HG03139 (cell line): ENCODE results near the gene ZNF280A.
A peak's percentile ranks its signal among the peaks of the same experiment; 100 is the strongest.
"Not testable (repeated sequence)": the region's sequence is repeated elsewhere in the genome, so short reads cannot be mapped to it uniquely, and the experiment has no call there.

Experiments used
- ATAC-seq: cut with Tn5 transposase; IDR thresholded peaks from one replicate; pipeline ENCODE4 v1.9.1; 2021; ENCODE audit not compliant: unreplicated experiment

Gene ZNF280A

DNA sequence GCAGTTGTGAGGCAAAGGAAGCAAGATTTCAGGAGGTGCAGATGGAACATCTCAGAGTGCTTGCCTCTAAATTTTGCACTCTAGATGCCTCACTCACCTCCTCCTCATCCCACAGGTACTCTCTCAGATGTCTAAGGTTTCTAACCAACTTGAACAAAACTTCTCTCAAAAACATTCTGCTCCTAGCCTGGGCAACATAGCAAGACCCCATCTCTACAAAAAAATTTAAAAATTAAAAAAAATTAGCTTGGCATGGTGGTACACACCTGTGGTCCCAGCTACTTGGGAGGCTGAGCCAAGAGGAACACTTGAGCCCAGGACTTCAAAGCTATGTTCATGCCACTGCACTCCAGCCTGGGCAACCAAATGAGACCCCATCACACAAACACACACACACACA lies 4.2 kb downstream of the ZNF280A start:
- ATAC-seq = no peak

DNA sequence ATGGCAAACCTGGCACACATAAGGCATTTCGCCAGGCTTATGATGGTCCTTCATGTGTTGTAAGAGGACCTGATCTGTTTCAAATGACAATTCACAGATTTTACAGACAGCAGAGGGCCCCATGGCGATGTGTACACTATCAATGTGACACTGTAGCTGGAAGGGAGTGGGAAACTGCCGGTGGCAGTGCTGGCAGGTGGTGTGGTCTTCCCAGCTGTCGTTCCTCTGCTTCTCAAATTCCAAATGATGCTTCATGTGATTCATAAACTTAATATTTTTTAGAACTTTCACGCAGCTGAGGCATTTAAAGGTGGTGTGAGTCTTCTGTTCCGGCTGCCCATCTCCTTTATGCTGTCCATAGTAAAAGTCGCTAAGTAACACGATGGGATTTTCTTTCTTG lies 5.6 kb downstream of the ZNF280A start:
- ATAC-seq = not testable (repeated sequence)

DNA sequence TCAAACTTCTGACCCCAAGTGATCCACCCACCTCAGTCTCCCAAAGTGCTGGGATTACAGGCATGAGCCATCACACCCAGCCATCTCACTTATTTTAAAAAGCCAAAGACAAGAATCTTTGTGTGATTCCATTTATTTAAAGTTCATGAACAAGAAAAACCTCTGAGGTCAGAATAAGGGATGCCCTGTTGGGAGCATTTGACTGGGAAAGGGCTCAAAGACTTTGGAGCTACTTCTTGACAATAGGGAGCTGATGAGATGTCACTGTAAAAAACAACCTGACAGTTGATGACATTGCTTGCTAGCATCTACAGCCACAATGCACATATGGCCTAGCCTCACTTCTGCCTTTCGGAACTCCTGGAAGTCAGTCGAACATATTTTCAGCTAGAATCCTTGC lies 6.5 kb downstream of the ZNF280A start:
- ATAC-seq = no peak

DNA sequence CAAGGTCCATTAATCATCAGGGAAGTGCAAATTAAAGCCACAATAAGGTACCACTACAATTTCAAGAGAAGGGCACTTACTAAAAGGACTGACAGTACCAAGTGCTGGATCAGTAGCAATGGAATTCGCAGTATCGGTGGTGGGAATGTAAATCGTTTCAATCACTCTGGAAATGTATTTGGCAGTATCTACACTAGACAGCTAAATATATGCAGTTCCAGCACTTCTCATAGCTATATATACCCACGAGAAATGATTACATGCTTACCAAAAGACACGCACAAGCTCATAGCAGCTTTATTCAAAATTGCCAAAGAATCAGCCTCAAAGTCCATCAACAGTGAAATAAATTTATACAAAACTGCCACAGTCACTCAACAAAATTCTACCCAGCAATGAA lies 7.1 kb downstream of the ZNF280A start:
- no peak for ATAC-seq

DNA sequence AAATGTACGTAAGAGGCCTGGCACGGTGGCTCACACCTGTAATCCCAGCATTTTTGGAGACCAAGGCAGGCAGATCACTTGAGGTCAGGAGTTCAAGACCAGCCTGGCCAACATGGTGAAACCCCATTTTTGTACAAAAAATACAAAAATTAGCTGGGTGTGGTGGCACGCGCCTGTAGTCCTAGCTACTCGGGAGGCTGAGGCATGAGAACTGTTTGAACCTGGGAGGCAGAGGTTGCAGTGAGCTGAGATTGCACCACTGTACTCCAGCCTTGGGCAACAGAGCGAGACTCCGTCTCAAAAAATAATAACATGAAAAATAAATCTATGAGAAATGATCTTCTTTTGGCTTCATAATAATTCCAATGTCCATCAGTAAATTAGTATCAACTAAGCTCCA lies 9.2 kb downstream of the ZNF280A start:
- ATAC-seq = not testable (repeated sequence)

DNA sequence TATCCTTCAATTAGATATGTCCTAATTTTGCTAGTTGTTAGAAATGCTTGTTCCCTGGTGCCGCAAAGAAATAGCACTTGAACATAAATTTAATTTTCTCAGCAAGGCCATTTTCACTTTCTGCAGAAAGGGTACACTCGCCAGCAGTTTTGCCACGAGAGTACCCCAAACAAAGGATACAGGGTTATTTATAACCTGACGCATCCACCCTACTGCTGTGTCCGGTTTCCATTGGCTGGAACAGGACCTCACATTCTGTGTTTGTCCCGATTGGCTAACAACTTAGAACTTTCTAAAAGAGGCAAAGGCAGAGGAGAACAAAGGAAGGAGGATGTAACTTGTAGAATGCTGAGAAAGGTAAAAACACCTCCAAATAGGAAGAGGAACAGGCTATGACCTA lies 10.2 kb downstream of the ZNF280A start:
- not testable (repeated sequence) for ATAC-seq

DNA sequence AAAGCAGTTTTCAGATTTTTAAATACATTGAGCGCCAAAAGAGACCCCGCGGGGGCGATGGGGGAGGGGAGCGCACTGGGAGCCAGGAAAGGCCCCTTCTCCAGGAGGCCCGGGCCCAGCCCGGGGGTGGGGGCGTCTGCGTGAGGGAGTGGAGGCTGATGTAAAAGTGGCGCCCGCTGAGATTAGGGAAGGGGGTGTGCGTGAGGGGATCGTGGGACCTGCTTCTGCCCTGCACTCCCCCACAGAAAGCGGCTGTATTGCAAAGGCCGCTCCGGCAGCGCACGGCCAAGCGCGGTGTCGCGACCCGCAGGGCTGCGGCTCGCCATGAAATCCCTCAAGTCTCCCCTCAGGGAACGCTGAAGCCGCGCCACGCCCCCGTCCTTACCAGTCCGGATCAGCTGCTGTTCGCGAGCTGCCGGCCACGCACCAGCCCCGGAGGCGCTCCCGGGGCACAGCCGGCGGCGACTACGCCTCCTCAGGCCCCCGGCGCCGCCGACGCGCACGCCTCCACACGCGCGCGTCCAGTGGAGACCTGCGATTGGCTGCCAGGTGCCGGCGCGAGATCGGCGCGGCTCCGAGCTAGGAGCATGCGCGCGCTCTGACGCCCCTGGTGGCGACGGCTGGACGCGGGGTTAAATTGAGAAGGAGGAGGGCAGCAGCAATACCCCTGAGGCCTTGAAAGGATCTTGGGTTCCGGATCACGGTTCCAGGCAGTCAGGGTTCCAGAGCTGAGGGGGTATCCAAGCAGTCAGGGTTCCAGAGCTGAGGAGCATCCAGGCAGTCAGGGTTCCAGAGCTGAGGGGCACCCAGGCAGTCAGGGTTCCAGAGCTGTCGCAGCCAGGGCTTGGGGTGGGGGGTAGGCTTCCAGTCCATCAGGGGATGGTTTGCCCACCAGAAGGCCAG lies 11.5 kb downstream of the ZNF280A start, which contains the start of gene ZNF280B:
Gene ZNF280B (minus strand): TSS at position 469 of the 903 bp plus-strand sequence. CDS start 19,344 bp downstream, outside the sequence.
- ATAC-seq = peak; percentile 78

DNA sequence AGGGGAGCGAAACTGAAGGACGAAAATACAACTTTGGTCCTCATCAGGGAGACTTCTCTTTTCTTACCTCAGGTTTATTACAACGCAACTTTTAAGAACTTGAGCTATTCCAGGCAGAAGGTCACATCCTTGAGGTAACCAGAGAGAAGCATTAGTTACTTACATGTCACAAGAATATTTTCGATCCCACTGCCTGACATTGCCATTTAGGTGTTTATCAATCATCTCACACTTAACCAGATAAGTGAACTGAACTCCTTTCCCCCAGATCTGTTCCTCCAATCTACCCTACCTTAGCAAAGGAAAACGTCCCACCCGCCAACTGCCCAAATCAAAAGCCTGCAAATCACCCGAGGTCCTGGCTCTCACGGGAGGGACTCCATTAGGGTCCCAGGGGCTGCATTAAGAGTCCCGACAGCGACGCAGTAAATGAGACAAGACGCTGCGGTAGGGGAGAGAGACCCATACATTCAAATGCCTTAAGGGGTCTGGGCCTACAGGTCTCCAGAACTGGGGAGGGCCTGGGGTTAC lies 12.3 kb downstream of the ZNF280A start:
- no peak for ATAC-seq

DNA sequence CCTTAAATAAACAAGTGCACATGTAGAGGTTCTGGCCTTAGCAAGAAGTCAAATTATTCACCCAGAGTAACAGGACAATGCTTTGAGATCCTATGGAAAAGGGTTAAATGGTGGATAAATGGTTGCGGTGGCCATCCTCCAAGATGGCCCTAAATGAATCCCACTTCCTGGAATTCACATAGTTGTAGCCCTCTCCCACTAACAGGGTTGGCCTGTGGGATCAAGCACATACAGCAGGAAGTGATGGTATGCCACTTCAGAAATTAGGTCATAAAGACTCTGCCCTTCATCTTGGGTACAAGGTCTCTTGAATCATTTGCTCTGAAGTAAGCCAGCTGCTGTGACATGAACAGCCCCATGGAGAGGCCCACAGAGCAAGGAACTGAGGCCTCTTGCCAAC lies 13.3 kb downstream of the ZNF280A start:
- ATAC-seq = no peak

DNA sequence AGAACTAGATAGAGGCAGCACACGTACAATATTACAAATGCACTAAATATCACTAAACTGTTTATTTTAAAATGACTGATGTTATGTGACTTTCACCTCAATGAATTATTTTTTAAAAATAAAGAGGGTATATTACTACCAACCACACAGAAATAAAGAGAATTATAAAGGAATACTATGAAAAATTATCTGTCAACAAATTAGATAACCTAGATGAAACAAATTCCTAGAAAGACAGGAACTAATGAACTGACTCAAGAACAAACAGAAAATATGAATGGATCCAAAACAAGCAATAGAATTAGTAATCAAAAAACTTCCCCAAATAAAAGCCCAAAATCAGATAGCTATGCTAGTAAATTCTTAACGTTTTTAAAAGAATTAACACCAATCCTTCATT lies 21.8 kb downstream of the ZNF280A start:
- ATAC-seq = no peak

DNA sequence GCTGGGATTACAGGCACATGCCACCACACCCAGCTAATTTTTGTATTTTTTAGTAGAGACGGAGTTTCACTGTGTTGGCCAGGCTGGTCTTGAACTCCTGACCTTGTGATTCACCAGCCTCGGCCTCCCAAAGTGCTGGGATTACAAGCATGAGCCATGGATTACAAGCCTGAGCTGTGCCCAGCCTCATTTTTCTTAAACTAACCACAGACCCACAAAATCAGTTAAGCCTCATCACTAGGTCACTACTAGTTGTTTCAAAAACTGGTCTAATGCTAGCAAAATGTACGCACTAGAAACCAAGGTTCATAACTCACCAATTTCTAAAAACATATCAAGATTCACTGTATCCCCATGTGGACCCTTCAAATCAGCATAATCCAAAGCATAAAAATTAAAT lies 28.5 kb downstream of the ZNF280A start:
- not testable (repeated sequence) for ATAC-seq

DNA sequence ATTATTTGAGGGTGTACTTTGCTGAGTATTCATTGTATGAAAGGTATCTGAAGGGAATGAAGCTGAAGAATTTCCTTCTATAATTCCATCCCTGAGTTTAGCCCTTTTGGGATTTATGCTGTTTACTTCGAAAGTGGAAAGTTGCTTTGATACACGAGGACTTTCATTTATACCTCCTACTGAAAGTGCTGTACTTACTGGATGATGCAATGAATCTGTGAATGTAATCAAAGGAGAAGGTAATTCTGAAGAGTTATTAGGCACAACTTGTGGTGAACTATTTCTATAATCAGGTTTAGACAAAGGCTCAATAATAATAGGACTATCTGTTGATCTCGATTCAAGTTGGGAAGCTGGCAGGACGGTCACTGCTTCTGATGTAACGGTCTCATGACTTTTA lies 31.3 kb downstream of the ZNF280A start:
- no peak for ATAC-seq

DNA sequence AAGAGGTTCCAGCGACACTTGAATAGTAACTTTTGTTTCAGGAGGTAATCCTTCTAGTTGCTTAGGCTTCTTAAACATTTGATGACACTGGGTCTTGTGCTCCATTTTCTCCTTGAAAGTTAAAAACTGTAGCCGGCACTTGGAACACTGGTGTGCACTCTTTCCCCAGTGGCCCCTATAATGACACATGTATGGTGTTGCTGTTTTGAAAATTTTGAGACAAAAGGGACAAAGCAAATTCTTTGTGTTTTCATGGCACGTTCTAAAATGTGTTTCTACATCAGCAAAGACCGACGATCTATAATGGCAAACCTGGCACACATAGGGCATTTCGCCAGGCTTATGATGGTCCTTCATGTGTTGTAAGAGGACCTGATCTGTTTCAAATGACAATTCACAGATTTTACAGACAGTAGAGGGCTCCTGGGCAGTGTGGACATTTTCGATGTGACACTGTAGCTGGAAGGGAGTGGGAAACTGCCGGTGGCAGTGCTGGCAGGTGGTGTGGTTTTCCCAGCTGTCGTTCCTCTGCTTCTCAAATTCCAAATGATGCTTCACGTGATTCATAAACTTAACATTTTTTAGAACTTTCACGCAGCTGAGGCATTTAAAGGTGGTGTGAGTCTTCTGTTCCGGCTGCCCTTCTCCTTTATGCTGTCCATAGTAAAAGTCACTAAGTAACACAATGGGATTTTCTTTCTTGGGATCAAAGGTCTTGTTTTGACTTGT lies 32.0 kb downstream of the ZNF280A start:
- no peak for ATAC-seq

DNA sequence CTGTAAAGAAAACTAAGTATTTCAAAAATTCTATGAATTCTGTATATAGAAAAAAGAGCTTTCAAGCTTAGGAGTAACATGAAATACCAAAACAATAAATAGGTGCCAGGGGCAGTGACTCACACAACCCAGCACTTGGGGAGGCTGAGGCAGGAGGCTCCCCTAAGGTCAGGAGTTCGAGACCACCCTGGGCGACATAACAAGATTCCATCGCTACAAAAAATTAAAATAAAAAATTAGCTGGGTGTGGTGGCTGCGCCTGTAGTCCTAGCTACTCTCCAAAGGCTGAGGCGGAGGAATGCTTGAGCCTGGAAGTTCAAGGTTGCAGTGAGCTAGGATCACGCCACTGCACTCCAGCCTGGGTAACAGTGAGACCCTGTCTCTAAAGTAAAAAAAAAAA lies 33.0 kb downstream of the ZNF280A start:
- ATAC-seq = no peak

DNA sequence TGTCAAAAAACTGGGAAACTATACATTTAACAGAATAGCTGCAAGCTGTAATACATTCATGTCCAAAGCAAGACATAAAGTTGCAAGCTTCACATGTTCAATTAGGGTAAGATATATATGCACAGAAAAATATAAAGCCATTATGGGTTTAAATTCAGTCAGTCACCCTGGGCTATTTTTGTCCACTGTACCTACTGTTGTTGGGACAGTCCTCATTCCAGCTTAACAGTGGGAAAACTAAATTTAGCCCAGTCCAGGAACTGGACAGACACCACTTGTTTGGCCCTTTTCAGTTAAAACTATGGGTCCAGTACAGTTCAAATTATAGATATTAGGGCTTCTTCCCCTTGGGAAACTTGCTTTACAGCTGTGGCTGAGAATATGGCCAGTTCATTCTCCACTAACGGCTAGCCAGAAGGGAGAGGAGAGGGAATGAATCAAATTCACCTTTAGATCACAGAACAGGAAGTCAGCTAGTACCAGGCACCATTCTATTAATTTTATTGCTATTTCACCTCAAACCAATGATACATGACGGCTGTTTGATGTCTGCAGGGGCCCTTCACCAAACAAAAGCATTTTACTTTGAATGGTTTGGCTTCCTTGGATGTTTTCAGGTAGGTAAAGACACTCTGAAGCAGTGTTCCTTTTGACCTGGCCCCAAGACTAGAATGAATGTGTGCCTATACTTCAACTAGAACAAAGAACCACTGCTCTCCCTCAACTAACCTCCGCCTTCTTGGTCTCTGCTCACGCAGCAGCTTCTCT lies 33.8 kb downstream of the ZNF280A start:
- no peak for ATAC-seq

DNA sequence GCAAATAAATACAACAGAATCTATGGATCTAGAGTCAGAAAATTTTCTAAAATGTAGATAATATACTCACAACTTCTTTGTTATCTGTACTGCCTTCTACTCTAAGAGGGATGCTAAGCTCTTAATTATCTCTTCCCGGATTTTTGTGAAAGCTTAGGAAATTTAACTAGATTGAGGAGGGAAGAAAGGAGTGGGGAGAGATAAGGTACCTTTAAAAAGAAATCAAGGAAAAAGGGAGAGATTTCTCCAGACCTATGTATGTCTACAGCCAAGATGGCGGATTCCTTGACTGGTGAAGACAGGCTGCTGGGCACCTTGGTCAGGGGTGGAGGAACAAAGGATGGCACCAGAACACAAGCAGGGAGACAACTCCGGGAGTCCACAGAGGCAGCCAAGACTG lies 34.5 kb downstream of the ZNF280A start:
- ATAC-seq = no peak

DNA sequence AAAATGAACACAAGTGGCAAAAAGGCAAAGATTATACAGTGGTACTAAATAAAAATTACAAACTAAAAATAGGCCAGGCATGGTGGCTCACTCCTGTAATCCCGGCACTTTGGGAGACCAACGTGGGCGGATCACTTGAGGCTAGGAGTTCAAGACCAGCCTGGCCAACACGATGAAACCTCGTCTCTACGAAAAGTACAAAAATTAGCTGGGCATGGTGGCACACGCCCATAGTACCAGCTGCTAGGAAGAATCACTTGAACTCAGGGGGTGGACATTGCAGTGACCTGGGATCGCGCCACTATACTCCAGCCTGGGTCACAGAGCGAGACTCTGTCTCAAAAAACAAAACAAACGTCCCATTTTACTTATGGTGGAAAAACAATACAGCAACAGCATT lies 36.0 kb downstream of the ZNF280A start:
- no peak for ATAC-seq

DNA sequence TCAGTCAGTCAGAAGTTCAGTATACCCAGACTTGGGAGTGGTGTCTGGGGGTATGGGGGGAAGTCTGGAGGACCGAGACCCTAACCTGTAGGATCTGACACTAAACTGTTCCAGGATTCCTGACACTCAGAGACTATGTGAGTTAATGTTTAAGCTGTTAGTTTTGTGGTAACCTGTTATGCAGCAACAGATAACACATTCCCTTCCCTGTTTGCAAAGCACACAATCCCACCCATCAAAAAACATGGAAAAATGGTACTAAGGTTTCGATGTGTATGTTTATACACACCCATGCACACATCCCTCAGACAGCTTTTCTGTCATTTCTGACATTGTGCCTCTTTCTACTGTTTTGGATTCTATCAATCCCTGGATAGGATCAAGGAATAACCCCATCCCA lies 39.1 kb downstream of the ZNF280A start:
- ATAC-seq = no peak

DNA sequence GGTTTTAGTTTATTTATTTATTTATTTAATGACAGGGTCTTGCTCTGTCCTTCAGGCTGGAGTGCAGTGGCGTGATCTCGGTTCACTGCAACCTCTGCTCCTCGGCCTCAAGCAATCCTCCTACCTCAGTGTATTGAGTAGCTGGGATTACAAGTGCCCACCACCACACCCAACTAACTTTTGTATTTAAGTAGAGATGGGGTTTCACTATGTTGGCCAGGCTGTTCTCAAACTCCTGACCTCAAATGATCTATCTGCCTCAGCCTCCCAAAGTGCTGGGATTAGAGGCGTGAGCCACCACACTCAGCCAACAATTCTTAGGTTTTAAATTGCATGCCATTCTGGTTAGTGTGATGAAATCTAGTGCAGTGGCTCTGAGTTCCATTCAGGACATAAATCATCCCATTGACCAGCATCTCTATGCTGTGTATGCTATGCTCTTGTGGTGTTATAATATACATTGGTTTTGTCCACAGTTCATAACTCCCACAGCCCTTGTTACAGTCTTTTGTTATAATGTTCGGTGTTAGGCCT lies 40.0 kb downstream of the ZNF280A start:
- no peak for ATAC-seq

DNA sequence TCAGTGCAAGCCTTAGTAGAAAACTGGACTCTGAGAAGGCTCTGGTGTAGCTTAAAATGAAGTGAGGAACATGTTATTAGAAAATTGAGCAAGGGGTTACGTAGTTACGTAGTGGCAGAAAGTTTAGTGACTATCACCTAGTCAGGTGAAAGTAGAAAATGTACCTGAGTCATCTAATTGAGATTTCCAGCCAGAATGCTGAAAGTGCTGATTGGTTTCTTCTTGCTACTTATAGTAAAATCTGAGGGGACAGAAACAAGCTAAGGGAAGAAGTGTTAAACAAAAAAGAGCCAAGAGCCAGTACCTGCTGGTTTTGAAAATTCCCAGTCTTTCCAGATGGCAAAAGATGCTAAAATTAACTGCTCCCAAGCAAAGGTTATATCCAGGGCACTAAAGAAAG lies 41.0 kb downstream of the ZNF280A start:
- no peak for ATAC-seq

DNA sequence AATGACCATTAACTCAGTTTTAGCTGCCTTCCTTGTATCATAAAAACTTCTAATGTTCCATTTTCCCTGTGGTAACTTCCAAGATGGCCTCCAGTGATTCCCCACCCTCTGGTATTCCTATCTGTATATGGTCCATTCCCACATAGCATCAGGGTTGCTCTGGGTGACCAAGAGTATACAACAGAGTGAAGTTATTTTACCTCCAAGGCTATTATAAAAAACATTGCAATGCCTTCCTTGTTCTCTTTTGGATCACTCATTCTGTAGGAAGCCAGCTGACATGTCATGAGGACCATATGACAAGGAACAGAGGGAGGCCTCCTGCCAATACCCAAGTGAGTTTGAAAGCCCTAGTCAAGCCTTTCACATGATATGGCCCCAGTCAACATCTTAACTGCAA lies 41.6 kb downstream of the ZNF280A start:
- ATAC-seq = no peak
